Neural cell (in vitro differentiated cells): ENCODE measurements around the gene IDI2.

Source experiments
- EZH2 ChIP-seq: fragments of 200-600, 300-800 bp; shearing (Covaris generic), sonication (generic); IDR thresholded peaks from 2 replicates; pipeline ENCODE4 v1.6.1; 2014; ENCODE audit warnings: antibody characterized with exemption, low read length, borderline replicate concordance, mild to moderate bottlenecking; ENCODE audit not compliant: insufficient read depth, poor library complexity, severe bottlenecking
- POLR2AphosphoS5 ChIP-seq: IDR thresholded peaks from 2 replicates; pipeline ENCODE4 v1.6.1; 2012
- REST ChIP-seq: IDR thresholded peaks from 2 replicates; pipeline ENCODE4 v1.6.1; 2012; ENCODE audit warnings: borderline replicate concordance
- TF ChIP-seq, protein P1 (sequence below): fragments of 450-650 bp; IDR thresholded peaks from 2 replicates; pipeline ENCODE4 v1.5.1; 2014; ENCODE audit warnings: antibody characterized with exemption, mild to moderate bottlenecking, moderate library complexity; ENCODE audit not compliant: poor library complexity, severe bottlenecking

GRCh38 chr10:1045415-1045814 is 19.8 kb upstream of the IDI2 start:
- TF ChIP-seq, protein P1, sequence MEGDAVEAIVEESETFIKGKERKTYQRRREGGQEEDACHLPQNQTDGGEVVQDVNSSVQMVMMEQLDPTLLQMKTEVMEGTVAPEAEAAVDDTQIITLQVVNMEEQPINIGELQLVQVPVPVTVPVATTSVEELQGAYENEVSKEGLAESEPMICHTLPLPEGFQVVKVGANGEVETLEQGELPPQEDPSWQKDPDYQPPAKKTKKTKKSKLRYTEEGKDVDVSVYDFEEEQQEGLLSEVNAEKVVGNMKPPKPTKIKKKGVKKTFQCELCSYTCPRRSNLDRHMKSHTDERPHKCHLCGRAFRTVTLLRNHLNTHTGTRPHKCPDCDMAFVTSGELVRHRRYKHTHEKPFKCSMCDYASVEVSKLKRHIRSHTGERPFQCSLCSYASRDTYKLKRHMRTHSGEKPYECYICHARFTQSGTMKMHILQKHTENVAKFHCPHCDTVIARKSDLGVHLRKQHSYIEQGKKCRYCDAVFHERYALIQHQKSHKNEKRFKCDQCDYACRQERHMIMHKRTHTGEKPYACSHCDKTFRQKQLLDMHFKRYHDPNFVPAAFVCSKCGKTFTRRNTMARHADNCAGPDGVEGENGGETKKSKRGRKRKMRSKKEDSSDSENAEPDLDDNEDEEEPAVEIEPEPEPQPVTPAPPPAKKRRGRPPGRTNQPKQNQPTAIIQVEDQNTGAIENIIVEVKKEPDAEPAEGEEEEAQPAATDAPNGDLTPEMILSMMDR = no peak
- TF ChIP-seq POLR2AphosphoS5 = no peak
- TF ChIP-seq EZH2 = no peak
- no peak for TF ChIP-seq REST
